ENCODE measurements around the gene SELPLG. TPM values are rescaled to one million over a fixed set of nuclear protein-coding genes. Genes with fewer than 3 reads are reported as not detected.
"Not testable (repeated sequence)": the region's sequence is repeated elsewhere in the genome, so short reads cannot be mapped to it uniquely, and the experiment has no call there.

SELPLG gene
- total RNA-seq, 1 donor from 2014 or later: 0.34 TPM

DNA sequence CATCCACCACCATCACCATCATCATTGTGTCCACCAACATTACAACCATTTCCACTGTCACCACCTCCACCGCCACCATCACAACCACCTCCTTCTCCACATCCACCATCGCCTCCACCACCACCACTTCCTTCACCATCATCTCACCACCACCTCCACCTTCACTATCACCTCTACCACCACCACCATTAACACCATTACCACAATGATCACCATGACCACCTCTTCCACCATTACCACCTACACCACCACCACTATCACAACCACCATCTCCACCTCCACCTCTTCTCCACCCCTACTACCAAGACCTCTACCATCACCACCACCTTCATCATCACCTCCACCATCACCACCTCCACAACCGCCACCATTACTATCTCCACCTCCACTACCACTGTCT lies 54.9 kb downstream of the SELPLG start:
- Mint-ChIP-seq H3K27ac (ENCODE audit: unreplicated experiment) (no peak overlapping the region), H3K4me3 (ENCODE audit: unreplicated experiment) (no peak overlapping the region), H3K4me1 (ENCODE audit: low read depth, unreplicated experiment) (peaks cover 5% of the 10 kb centered on the region), H3K27me3 (ENCODE audit: unreplicated experiment) (peaks cover 6% of the 10 kb centered on the region), H3K36me3 (ENCODE audit: unreplicated experiment) (no peaks in the 10 kb centered on the region), H3K9me3 (ENCODE audit: unreplicated experiment) (peaks cover 2% of the 10 kb centered on the region)
- DNase-seq: no peak
- TF ChIP-seq, protein P1, sequence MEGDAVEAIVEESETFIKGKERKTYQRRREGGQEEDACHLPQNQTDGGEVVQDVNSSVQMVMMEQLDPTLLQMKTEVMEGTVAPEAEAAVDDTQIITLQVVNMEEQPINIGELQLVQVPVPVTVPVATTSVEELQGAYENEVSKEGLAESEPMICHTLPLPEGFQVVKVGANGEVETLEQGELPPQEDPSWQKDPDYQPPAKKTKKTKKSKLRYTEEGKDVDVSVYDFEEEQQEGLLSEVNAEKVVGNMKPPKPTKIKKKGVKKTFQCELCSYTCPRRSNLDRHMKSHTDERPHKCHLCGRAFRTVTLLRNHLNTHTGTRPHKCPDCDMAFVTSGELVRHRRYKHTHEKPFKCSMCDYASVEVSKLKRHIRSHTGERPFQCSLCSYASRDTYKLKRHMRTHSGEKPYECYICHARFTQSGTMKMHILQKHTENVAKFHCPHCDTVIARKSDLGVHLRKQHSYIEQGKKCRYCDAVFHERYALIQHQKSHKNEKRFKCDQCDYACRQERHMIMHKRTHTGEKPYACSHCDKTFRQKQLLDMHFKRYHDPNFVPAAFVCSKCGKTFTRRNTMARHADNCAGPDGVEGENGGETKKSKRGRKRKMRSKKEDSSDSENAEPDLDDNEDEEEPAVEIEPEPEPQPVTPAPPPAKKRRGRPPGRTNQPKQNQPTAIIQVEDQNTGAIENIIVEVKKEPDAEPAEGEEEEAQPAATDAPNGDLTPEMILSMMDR (IDR thresholded peaks at IDR 0.05; ENCODE audit: partially characterized antibody, unreplicated experiment): no peak

DNA sequence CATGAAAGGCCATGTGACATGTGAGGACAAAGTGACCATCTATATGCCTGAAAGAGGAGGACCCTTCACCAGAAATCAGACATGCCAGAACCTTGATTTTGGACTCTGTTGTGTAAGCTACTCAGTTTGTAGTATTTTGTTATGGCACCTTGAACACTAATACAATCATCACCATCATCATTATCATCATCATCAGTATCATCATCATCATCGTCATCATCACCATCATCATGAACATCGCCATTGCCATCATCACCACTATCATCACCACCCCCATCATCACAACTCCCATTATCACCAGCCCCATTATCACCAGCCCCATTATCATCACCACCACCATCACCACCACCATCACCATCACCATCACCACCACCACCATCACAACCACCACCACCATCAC lies 55.4 kb downstream of the SELPLG start:
- Mint-ChIP-seq H3K9me3 (ENCODE audit: unreplicated experiment) (peaks cover 2% of the 10 kb centered on the region), H3K4me1 (ENCODE audit: low read depth, unreplicated experiment) (peaks cover 2% of the 10 kb centered on the region), H3K4me3 (ENCODE audit: unreplicated experiment) (no peak overlapping the region), H3K36me3 (ENCODE audit: unreplicated experiment) (no peaks in the 10 kb centered on the region), H3K27me3 (ENCODE audit: unreplicated experiment) (peaks cover 6% of the 10 kb centered on the region), H3K27ac (ENCODE audit: unreplicated experiment) (no peak overlapping the region)
- no peak for DNase-seq
- TF ChIP-seq, protein P1 (IDR thresholded peaks at IDR 0.05; ENCODE audit: partially characterized antibody, unreplicated experiment): no peak

DNA sequence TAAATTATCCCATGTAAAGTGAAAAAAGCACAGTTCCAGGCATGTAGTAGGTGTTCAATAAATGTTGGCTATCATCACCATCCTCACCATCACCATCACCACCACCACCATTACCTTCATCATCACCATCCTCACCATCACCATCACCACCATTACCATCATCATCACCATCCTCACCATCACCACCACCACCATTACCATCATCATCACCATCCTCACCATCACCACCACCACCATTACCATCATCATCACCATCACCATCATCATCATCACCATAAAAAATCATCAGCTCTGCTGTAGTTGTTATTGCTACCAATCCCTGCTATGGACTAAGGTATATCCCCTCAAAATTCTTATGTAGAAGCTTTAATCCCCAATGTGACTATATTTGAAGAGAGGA lies 56.2 kb downstream of the SELPLG start:
- no peaks in the 10 kb centered on the region for H3K4me1 Mint-ChIP-seq (ENCODE audit: low read depth, unreplicated experiment)
- peaks cover 2% of the 10 kb centered on the region for H3K9me3 Mint-ChIP-seq (ENCODE audit: unreplicated experiment)

GRCh38 chr12:108576660-108577234 lies 56.9 kb downstream of the SELPLG start:
- TF ChIP-seq, protein P1 (IDR thresholded peaks at IDR 0.05; ENCODE audit: partially characterized antibody, unreplicated experiment): no peak
- H3K4me3 Mint-ChIP-seq (ENCODE audit: unreplicated experiment): no peak overlapping the region
- DNase-seq: no peak
- H3K4me1 Mint-ChIP-seq (ENCODE audit: low read depth, unreplicated experiment): no peaks in the 10 kb centered on the region
- peaks cover 2% of the 10 kb centered on the region for H3K9me3 Mint-ChIP-seq (ENCODE audit: unreplicated experiment)
- H3K27ac Mint-ChIP-seq (ENCODE audit: unreplicated experiment): no peak overlapping the region
- H3K36me3 Mint-ChIP-seq (ENCODE audit: unreplicated experiment): no peaks in the 10 kb centered on the region
- H3K27me3 Mint-ChIP-seq (ENCODE audit: unreplicated experiment): peaks cover 6% of the 10 kb centered on the region

More for the DNA sequence above, 56.2 kb downstream of the SELPLG start:
- Mint-ChIP-seq H3K4me3 (ENCODE audit: unreplicated experiment) (peak overlapping the region; percentile 30), H3K27ac (ENCODE audit: unreplicated experiment) (no peak overlapping the region), H3K27me3 (ENCODE audit: unreplicated experiment) (peaks cover 6% of the 10 kb centered on the region), H3K36me3 (ENCODE audit: unreplicated experiment) (no peaks in the 10 kb centered on the region)
- TF ChIP-seq, protein P1 (IDR thresholded peaks at IDR 0.05; ENCODE audit: partially characterized antibody, unreplicated experiment): no peak
- DNase-seq: no peak

- TF ChIP-seq, protein P1 (IDR thresholded peaks at IDR 0.05; ENCODE audit: partially characterized antibody, unreplicated experiment): no peak
- peaks cover 6% of the 10 kb centered on the region for H3K27me3 Mint-ChIP-seq (ENCODE audit: unreplicated experiment)
- DNase-seq: no peak
- H3K27ac Mint-ChIP-seq (ENCODE audit: unreplicated experiment): no peak overlapping the region
- H3K9me3 Mint-ChIP-seq (ENCODE audit: unreplicated experiment): peaks cover 2% of the 10 kb centered on the region
- no peak overlapping the region for H3K4me3 Mint-ChIP-seq (ENCODE audit: unreplicated experiment)
- H3K36me3 Mint-ChIP-seq (ENCODE audit: unreplicated experiment): no peaks in the 10 kb centered on the region
- no peaks in the 10 kb centered on the region for H3K4me1 Mint-ChIP-seq (ENCODE audit: low read depth, unreplicated experiment)
Measured at GRCh38 chr12:108575199-108575912, 58.3 kb downstream of the SELPLG start.

DNA sequence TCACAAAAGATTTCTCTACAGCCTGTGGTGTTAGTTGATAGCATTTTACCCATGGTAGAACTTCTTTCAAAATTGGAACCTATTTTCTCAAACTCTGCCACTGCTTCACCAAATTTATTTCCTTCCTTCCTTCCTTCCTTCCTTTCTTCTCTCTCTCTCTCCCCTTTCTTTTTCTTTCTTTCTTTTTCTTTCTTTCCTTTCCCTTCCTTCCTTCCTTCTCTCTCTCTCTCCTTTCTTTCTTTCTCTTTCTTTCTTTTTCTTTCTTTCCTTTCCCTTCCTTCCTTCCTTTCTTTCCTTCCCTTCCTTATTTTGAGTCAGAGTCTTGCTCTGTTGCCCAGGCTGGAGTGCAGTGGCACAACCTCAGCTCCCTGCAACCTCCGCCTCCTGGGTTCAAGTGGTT lies 59.4 kb downstream of the SELPLG start:
- H3K36me3 Mint-ChIP-seq (ENCODE audit: unreplicated experiment): not testable (repeated sequence)

More for the DNA sequence above, 59.4 kb downstream of the SELPLG start:
- not testable (repeated sequence) for H3K27me3 Mint-ChIP-seq (ENCODE audit: unreplicated experiment); H3K4me1 Mint-ChIP-seq (ENCODE audit: low read depth, unreplicated experiment); H3K9me3 Mint-ChIP-seq (ENCODE audit: unreplicated experiment); H3K4me3 Mint-ChIP-seq (ENCODE audit: unreplicated experiment); DNase-seq; H3K27ac Mint-ChIP-seq (ENCODE audit: unreplicated experiment)
